GM21576 (cell line): ENCODE measurements around the gene PLAU.
"Not testable (repeated sequence)": the region's sequence is repeated elsewhere in the genome, so short reads cannot be mapped to it uniquely, and the experiment has no call there.

ENCODE experiments used
- ATAC-seq: cut with Tn5 transposase; IDR thresholded peaks from one replicate; pipeline ENCODE4 v1.9.1; 2021; ENCODE audit warnings: mild to moderate bottlenecking, moderate library complexity; ENCODE audit not compliant: unreplicated experiment

PLAU gene

GRCh38 chr10:73895381-73895780, 15.6 kb upstream of the PLAU start:
- ATAC-seq, result not testable (repeated sequence)

GRCh38 chr10:73897693-73898092, 13.2 kb upstream of the PLAU start:
- ATAC-seq, result no peak

GRCh38 chr10:73898730-73899410, 12.1 kb upstream of the PLAU start:
- no peak for ATAC-seq

GRCh38 chr10:73899423-73899822, 11.5 kb upstream of the PLAU start:
- ATAC-seq, result no peak

GRCh38 chr10:73900064-73900463, 10.9 kb upstream of the PLAU start:
- ATAC-seq, result no peak

GRCh38 chr10:73901261-73901660, 9.7 kb upstream of the PLAU start:
- ATAC-seq, result no peak

- ATAC-seq, result no peak
Observed at GRCh38 chr10:73902351-73902750, 8.6 kb upstream of the PLAU start.

GRCh38 chr10:73905256-73906020, 5.5 kb upstream of the PLAU start:
- ATAC-seq, result no peak

- ATAC-seq, result no peak
Observed at GRCh38 chr10:73906524-73907447, 4.1 kb upstream of the PLAU start.

GRCh38 chr10:73907841-73908517, 3.0 kb upstream of the PLAU start:
- no peak for ATAC-seq

GRCh38 chr10:73908853-73909539, 1.9 kb upstream of the PLAU start:
- ATAC-seq, result no peak

GRCh38 chr10:73909540-73910115, 1.3 kb upstream of the PLAU start:
- ATAC-seq, result no peak

GRCh38 chr10:73910401-73910763, 550 bp upstream of the PLAU start:
- no peak for ATAC-seq

GRCh38 chr10:73911553-73912004, 647 bp downstream of the PLAU start:
- ATAC-seq, result no peak

GRCh38 chr10:73914036-73914435, 3.1 kb downstream of the PLAU start:
- ATAC-seq, result no peak

GRCh38 chr10:73915206-73915851, 4.4 kb downstream of the PLAU start:
- no peak for ATAC-seq

- ATAC-seq, result no peak
Observed at GRCh38 chr10:73916761-73917470, 6.0 kb downstream of the PLAU start.

GRCh38 chr10:73917566-73918305, 6.8 kb downstream of the PLAU start:
- ATAC-seq, result no peak
